GM12891 (cell line): ENCODE measurements around the gene BCL11B.

Experiments
- POLR2A ChIP-seq: IDR thresholded peaks from 2 replicates; pipeline ENCODE4 v1.6.1; 2011; ENCODE audit warnings: low read depth, low read length, control low read depth
- SPI1 ChIP-seq: IDR thresholded peaks from 2 replicates; pipeline ENCODE4 v1.6.1; 2011; ENCODE audit warnings: low read depth, low read length, control low read depth
- TAF1 ChIP-seq: IDR thresholded peaks from 2 replicates; pipeline ENCODE4 v1.6.1; 2011; ENCODE audit warnings: low read depth, low read length, control low read depth

DNA sequence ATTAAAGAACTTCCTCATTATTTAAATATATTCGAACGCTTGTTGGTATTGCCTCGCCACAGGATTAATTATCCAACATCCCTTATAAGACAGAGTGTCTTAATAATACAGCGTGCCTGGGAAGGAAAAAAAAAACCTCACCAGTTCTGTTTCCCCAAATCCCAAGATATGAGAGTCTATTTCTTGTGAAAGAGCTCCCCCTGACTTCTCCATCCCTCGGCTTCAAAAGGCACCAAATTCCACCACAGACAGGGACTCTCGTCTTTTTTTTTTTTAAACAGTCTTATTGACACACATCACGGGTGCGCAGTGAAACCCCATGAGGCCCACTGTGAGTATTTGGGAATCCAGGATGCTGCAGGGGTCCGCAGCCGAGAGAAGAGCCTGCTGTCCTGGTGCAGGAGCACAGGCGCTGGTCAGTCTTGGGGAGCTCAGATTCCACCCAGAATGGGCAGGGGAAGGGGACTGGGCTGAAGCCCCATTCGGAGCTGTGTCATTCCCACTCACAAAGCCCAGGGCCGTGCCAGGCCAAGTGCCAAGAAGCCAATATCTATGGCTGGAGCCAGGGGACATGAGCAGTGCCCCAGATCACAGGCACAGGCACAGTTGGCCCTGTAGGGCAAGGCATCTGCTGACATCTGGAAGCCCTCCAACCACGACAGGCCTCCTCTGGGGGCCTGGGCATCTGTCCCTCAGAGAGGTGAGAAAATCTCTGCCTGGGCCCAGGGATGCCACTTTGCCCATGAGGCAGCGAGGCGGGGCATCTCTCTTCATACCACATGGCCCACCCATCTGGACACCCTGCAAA, 71.9 kb downstream of the BCL11B start:
- no peak for TF ChIP-seq SPI1
- no peak for TF ChIP-seq POLR2A
- no peak for TF ChIP-seq TAF1
